GM21423 (cell line): ENCODE data around the gene GREM1.

Source experiments
- ATAC-seq: cut with Tn5 transposase; IDR thresholded peaks from one replicate; pipeline ENCODE4 v1.9.1; 2021; ENCODE audit warnings: mild to moderate bottlenecking, moderate library complexity; ENCODE audit not compliant: unreplicated experiment

The GREM1 gene

GRCh38 chr15:32717426-32718226, at the start of gene GREM1:
Gene GREM1, plus strand, starts transcription at chr15:32718004. Its CDS starts 12,687 bp downstream, at chr15:32730691.
- ATAC-seq = no peak

GRCh38 chr15:32668942-32669341, 48.9 kb upstream of the GREM1 start:
- ATAC-seq = no peak

DNA sequence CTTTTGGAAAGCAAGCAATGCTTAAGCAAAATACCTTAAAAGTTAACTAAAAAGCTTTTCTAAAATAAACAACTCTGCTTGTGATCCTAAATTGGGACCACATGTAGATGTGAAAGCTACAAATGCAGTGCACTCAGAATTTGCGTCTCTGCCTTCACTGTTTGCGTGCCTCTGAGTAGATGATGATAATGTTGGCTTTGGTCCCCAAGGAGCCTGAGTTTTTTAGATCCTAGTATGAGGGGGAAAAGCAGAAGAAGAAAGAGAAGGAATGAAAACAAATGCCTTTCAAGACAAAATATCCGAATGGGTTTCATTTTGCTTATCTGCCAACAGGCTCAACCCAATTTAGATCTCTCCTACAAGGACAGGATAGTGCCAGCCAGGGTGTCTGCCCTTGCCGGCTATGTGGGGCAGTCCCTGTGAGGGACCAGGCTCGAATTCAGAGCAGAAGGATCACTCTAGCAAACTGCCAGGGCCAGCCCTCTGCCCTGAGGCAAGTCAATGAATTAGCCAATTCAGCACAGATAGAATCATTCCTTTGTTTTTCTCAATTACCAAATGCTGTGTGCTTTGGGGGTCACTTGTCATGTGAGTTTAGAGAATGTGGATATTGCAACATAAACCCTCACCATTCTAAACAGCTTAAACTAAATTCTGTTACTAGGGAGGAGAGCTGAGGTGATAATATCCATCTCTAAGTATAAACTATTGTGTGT, 47.8 kb upstream of the GREM1 start:
- ATAC-seq = no peak

DNA sequence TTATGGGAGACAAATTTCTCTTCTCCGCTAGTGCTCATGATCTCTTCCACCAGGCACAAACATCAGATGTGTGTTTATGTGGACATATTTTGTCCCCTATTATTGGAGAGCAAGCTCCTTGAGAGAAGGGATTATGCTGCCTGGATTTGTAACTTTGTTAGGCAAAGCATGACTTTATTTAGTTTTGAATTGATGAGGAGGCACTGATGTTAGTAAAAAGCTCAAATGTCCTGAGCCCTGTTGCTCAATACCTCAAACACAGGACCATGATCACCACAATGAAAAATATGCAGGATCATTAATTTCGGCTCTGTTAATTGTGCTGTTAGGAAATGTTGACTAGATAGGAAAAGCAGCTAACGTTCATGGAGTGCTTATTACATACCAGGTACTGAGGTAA, 47.2 kb upstream of the GREM1 start:
- no peak for ATAC-seq

- no peak for ATAC-seq
These were observed 46.2 kb upstream of the GREM1 start for GRCh38 chr15:32671339-32672325.

DNA sequence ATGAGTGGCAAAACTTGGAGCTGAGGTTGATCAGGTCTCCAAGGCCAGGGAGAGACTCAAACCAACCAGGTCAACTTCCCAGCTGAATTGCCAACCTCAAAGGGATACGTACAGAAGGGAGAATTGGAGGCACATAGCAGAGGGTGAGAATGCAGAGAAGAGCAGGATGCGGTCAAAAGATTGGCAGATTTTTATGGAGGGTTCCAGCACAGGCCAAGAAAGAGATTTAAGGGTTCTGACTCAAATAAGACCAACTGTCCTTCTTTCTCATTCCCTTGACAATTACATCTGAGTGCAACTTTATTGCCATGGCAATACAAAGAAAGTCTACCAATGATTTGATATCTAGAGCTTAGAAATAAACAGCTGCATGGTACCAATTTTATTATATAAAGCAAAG, 43.1 kb upstream of the GREM1 start:
- ATAC-seq = no peak

- ATAC-seq = no peak
These were observed 42.3 kb upstream of the GREM1 start for GRCh38 chr15:32675466-32675865.

- no peak for ATAC-seq
These were observed 41.6 kb upstream of the GREM1 start for GRCh38 chr15:32676169-32676568.

DNA sequence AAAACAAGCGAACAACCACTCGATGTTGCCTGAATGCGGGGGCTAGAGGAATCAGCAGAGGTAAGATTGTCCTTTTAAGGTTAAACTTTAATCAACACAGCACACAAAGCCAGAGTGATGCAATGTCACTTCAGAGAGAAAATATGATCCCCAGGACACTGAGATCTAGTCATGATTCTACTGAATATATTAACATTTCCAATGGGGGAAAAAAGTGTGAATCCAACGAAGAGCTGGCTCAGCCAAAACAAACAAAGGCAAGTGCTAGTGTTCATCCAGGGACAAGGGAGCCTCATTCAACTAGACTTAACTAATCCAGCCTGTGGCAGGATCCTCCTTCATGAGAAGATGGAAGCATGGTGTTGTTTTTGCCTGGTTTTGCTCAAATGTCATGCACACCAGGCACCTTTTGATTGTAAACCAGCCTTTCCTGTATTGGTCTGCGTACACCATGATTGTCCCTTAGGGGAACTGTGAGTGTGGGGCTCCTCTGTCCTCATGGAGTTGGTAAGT, 40.5 kb upstream of the GREM1 start:
- ATAC-seq = no peak

DNA sequence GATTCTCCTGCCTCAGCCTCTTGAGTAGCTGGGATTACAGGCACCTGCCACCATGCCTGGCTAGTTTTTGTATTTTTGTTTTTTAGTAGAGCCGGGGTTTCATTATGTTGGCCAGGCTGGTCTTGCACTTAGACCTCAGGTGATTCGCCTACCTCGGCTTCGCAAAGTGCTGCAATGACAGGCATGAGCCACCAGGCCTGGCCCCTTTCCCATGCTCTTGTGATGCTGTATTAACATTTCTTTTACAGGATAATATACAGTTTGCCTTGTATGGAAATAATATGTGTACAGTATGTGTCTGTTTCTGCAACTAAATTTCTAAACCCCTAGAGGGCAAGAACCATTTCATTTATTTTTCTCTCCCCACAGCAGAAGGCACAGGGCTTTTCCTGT, 38.5 kb upstream of the GREM1 start:
- no peak for ATAC-seq

DNA sequence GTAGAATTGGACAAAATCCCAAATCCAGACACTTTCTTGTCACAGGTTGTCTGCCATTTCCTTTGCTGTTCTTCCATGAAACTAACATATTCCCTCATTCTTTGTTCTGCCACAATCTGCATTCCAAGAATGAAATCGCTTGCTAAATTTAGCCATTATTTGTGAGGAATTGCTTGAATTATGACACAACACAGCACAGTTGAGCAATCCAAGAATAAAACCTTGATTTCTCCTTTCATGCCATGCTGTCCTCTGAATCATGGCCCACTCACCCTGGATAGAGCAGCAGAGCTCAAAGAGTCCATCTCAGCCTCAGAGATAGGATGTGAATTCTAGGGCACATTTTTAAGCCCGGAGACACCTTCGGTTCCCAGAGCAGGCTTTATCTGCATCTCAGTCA, 35.2 kb upstream of the GREM1 start:
- no peak for ATAC-seq

GRCh38 chr15:32682977-32683630, 34.7 kb upstream of the GREM1 start:
- no peak for ATAC-seq

- ATAC-seq = no peak
These were observed 33.8 kb upstream of the GREM1 start for GRCh38 chr15:32683906-32684584.

DNA sequence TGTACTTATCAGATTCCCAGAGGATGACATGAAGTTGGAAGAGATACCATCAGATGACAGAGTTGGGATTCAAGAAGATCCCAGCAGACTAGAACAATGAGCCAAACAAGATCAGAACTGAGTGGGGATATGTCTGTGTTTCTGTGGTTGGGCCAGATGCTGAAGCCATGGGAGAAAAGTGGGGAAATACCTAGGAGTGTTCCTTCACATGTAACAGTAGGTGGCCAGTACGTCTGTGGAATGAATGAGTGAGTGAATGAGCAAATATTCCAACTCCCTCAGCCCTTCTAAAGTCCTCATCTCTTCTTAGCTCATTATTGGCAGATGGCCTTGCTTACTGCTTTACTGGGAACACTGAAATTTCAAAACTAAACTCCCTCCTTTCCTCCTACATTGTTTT, 32.2 kb upstream of the GREM1 start:
- ATAC-seq = no peak

DNA sequence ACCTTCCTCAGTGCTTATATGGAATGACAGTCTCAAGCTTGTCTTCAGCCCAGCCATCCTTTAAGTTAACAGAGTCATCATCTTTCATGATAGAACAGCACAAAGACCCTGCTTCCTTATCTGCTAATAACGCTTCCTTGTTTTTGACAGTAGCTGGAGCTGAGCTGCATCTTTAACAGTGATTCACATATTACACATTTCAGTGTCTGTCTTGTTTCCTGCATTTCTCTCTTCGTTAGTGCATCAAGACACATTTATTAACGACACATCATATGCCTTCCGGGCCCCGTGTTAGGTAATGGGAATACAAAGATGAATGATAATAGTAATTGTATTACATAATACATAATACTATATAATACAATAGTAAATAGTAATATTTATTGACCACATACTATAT, 30.2 kb upstream of the GREM1 start:
- no peak for ATAC-seq

DNA sequence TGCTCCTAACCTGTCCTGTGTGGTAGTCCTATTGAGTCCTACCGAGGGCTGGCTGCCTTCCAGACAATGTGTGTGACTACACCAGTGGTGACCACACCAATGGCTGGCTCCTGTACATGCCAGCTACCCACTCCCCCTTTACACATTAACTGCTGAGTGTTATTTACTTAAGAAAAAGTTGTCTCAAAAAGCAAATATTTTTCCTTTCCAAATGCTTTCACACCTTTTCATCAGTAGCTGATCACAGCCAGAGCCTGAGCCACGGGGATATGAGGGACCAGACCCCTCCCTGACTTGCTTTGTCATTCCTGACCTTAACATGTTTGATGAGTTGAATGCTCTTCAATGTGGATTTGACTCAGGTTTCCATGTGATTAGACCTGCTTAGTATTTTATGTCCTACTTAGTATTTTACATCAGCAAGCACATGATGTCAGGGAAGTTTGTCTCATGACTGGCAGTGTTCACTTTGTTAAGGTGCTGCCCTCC, 29.6 kb upstream of the GREM1 start:
- no peak for ATAC-seq

DNA sequence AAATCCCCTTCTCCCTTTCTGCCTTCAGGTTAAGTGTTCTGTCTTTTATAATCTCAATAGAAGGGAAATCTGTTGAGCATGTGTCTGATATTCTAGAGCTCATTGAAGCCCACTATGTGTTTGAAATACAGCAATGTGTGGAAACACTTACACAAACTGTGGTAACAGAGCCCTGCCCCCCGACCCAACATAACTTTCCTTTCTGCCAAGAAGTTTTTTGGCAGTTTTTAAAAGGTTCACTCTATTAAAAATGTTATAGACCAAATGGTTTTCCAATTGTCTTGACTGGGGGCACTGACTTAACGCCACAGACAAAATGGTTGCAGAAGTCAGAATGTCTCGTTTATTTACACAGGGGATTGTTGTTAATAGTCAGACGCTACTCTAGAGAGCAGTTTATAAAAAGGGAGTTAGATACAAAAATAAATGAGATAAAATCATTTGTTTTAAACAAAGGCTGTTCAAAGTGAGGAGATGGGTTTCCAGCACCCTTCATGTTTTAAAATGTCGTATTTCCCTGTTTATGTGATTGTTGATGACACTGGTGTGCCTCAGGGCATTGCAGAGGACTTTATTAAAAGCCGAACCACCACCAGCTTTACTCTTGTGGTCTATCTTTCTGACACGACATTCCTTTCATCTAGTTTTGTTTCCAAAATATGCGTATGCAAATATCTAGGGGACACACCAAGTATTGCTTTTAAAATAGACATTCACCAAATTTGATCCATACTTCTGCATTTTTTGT, 26.7 kb upstream of the GREM1 start:
- no peak for ATAC-seq

DNA sequence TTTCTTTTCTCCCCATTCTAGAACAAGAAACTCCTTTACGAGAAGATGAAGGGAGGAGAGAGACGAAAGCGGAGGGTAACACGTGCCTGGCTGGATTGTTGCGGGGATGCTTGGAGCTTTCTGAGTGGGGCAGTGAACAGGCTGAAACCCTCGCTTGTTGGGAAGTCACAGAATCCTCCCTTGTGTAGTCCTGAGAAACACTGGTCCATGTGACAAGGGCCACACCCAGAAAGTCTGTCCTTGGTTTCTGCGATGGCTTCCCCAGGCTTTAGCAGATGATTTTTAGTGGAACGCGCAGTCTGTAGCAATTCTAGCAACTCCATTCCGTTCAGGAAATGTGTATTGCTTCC, 26.1 kb upstream of the GREM1 start:
- ATAC-seq = no peak

GRCh38 chr15:32692286-32692685, 25.5 kb upstream of the GREM1 start:
- no peak for ATAC-seq
